Spleen (tissue), 11 donors: ENCODE data around the gene OXGR1. TPM values are rescaled to one million over a fixed set of nuclear protein-coding genes. Genes with fewer than 3 reads are reported as not detected.

Experiments used
- DNase-seq: peaks from one replicate; pipeline ENCODE4 v3.0.0-alpha.2; 2020
- H3K27ac ChIP-seq, 8 donors: fragments of 200-600 bp; sonication (generic) in 7 of 8; 1 replicate in 4 of 8; 2 replicates in 4 of 8; pipeline versions ENCODE4 v1.5.0 to v1.8.0; 2016 to 2021; ENCODE audit warnings: inconsistent platforms in 4 of 8, mild to moderate bottlenecking in 4 of 8, moderate library complexity in 1 of 8
- H3K27me3 ChIP-seq, 7 donors: fragments of 200-600 bp; sonication (generic) in 6 of 7; replicated peaks in 1 of 7; 1 replicate in 4 of 7; 2 replicates in 3 of 7; pipeline versions ENCODE4 v1.5.0 to v1.8.0; 2016 to 2021; ENCODE audit warnings: inconsistent platforms in 3 of 7, mild to moderate bottlenecking in 1 of 7
- H3K36me3 ChIP-seq, 6 donors: fragments of 200-600 bp; sonication (generic) in 5 of 6; 1 replicate in 4 of 6; 2 replicates in 2 of 6; pipeline versions ENCODE4 v1.5.0 to v1.8.0; 2016 to 2021; ENCODE audit warnings: inconsistent platforms in 2 of 6
- H3K4me1 ChIP-seq, 6 donors: fragments of 200-600 bp; sonication (generic) in 5 of 6; 1 replicate in 3 of 6; 2 replicates in 3 of 6; pipeline versions ENCODE4 v1.5.0 to v1.8.0; 2016 to 2021; ENCODE audit warnings: inconsistent platforms in 3 of 6
- H3K4me3 ChIP-seq, 8 donors: fragments of 200-600 bp; sonication (generic) in 7 of 8; 1 replicate in 4 of 8; 2 replicates in 4 of 8; pipeline versions ENCODE4 v1.5.0 to v1.8.0; 2016 to 2021; ENCODE audit warnings: inconsistent platforms in 4 of 8, mild to moderate bottlenecking in 4 of 8, moderate library complexity in 2 of 8
- H3K9me3 ChIP-seq, 8 donors: fragments of 200-600 bp; sonication (generic) in 7 of 8; 1 replicate in 4 of 8; 2 replicates in 4 of 8; pipeline versions ENCODE4 v1.5.0 to v1.8.0; 2016 to 2021; ENCODE audit warnings: inconsistent platforms in 4 of 8
- POLR2A ChIP-seq, 3 donors: fragments of 450-650 bp; IDR thresholded peaks; one replicate each; pipeline ENCODE4 v1.5.1; 2017; ENCODE audit warnings: antibody characterized with exemption in 3 of 3, mild to moderate bottlenecking in 1 of 3
- POLR2AphosphoS5 ChIP-seq, 3 donors: sonication (generic); formaldehyde crosslinking; IDR thresholded peaks; one replicate each; pipeline ENCODE4 v1.5.1; 2017; ENCODE audit warnings: antibody characterized with exemption in 3 of 3
- WGBS, 5 donors: extraction: QIAGEN DNeasy Blood & Tissue Kit in 3 of 5; methylation state at CpG; one replicate each; pipeline versions ENCODE4 v1.1.5 to v1.1.7; 2013 to 2018; 5-methylcytosine and 5-hydroxymethylcytosine counted together
- intact Hi-C: fragments of 100-400 bp; cut with DNase I; formaldehyde crosslinking; loops from one replicate; pipeline ENCODE4 v1.15.0; 2023; ENCODE audit warnings: low total_unique reads
- polyA plus RNA-seq, 3 donors: library from polyadenylated mRNA; stranded (reverse); fragments of 200-250 nt; gene quantifications; one replicate each; pipeline ENCODE4 v1.2.1, GENCODE V29; 2013
- total RNA-seq, 7 donors: library from RNA; depleted of rRNA in 3 of 7; stranded (reverse); fragments of >200 nt in 3 of 7; fragmentation: NEBNext Ultra II Directional in 4 of 7; extraction: Animal tissue kit (Norgen Biotek cat#: 25700) in 4 of 7; gene quantifications; one replicate each; pipeline versions ENCODE4 v1.1.0 to v1.2.1, GENCODE V29; 2016 to 2021
- TF ChIP-seq, protein P1 (sequence below), 11 experiments: fragments of 200-600 bp in 7 of 11; fragments of 450-650 bp in 4 of 11; sonication (generic) in 4 of 11; IDR thresholded peaks in 8 of 11; conservative IDR thresholded peaks in 3 of 11; 1 replicate in 7 of 11; 2 replicates in 4 of 11; pipeline versions ENCODE4 v1.4.0 to v1.8.0; 2016 to 2021; ENCODE audit warnings: antibody characterized with exemption in 11 of 11, inconsistent platforms in 4 of 11, mild to moderate bottlenecking in 1 of 11
- donor health status: healthy with polysubstance abuse.
- donor health status: DM: no; HTN: no; CAD: no; lungs with moderate emphysema.
- donor health status: DM: no; HTN: no; CAD: no.
- donor health status: Bipolar disorder and iron deficiency.
- donor health status: healthy.
- donor health status: DM: no; HTN: no; CAD: no.
- donor health status: DM: yes; HTN: yes; CAD: no.

The OXGR1 gene
- total and polyA plus RNA-seq, 10 donors: 0.03 to 0.85 (median 0.32) TPM; not detected in 3

DNA sequence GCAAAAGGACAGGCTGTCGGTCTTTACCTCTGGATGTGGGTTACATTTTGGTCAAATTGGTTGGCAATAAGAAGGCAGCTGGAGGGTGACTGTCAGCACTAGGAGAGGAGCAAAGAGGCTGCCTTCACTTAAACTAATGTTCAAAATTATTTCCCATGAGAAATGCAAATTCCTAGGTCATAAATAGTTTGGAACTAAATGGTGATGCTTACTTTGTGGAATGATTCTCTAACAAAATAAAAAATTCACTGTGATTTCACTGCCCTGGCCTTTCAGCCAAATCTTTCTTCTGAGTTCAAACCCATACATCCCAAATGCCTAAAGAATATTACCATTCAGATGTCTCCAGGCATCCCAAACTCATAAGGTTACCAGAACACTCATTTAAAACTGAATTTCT lies 25.0 kb upstream of the OXGR1 start:
- Histone ChIP-seq H3K27ac (no peak overlapping the region), H3K4me3 (no peak overlapping the region), H3K9me3 (peaks cover 0 to 1% (median 0%) of the 10 kb centered on the region in 8 donors), H3K4me1 (no peaks in the 10 kb centered on the region), H3K27me3 (peaks cover 0 to 42% (median 0%) of the 10 kb centered on the region in 7 donors), H3K36me3 (no peaks in the 10 kb centered on the region)
- WGBS, 5 donors: 79 to 97% (median 93%) methylated on average over 1 of the region's 1 CpG
- TF ChIP-seq, protein P1, sequence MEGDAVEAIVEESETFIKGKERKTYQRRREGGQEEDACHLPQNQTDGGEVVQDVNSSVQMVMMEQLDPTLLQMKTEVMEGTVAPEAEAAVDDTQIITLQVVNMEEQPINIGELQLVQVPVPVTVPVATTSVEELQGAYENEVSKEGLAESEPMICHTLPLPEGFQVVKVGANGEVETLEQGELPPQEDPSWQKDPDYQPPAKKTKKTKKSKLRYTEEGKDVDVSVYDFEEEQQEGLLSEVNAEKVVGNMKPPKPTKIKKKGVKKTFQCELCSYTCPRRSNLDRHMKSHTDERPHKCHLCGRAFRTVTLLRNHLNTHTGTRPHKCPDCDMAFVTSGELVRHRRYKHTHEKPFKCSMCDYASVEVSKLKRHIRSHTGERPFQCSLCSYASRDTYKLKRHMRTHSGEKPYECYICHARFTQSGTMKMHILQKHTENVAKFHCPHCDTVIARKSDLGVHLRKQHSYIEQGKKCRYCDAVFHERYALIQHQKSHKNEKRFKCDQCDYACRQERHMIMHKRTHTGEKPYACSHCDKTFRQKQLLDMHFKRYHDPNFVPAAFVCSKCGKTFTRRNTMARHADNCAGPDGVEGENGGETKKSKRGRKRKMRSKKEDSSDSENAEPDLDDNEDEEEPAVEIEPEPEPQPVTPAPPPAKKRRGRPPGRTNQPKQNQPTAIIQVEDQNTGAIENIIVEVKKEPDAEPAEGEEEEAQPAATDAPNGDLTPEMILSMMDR (IDR thresholded peaks at IDR 0.05 in 8 of 11, conservative IDR thresholded peaks at IDR 0.05 in 3 of 11): no peak
- TF ChIP-seq POLR2A (IDR thresholded peaks at IDR 0.05): no peak
- no peak for TF ChIP-seq POLR2AphosphoS5 (IDR thresholded peaks at IDR 0.05)
- intact Hi-C loops: no loop called here
- no peak for DNase-seq

DNA sequence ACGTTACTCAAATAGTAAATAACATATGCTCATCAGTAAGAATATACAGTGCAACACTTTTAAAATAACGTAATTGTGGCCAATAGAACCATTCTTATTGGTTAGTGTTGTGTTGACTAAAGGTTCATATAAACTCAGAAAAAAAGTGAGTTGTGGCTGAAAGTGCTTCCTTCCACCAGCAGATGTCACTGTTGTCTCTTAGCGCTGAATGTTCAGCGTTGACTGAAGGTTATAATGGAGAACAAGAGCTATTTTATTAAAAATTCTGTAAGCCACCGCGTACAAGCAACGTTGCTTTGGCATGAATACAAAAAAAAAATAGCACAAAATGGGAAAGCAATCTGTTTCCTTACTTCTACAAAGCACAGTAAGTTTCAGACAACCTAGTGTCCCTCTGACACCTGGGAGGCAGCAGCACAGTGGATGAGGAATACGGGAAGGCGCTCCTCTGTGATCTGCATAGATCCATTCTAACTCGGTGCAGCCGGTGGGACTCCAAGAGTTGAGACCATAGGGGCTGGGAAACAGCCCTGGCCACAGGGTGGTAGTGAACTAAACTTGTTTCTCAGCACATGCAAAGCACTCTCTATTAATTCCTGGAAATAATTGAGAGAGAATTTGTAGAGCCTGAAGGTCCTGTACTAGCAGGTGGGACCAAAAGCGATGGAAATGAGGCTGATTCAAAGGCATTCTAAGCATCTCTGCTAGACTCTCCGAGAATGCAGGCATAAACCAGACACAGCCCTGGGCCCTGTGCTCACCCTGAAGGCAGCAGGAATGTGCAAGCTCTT lies 23.9 kb upstream of the OXGR1 start:
- Histone ChIP-seq H3K27ac (no peak overlapping the region), H3K4me1 (no peaks in the 10 kb centered on the region), H3K9me3 (peaks cover 0 to 3% (median 0%) of the 10 kb centered on the region in 8 donors), H3K36me3 (no peaks in the 10 kb centered on the region), H3K27me3 (peaks cover 0 to 42% (median 0%) of the 10 kb centered on the region in 7 donors), H3K4me3 (no peak overlapping the region)
- no peak for DNase-seq
- no peak for TF ChIP-seq POLR2AphosphoS5 (IDR thresholded peaks at IDR 0.05)
- no peak for TF ChIP-seq POLR2A (IDR thresholded peaks at IDR 0.05)
- TF ChIP-seq, protein P1 (IDR thresholded peaks at IDR 0.05 in 8 of 11, conservative IDR thresholded peaks at IDR 0.05 in 3 of 11): peak; percentile 43 to 82 (median 64)
- intact Hi-C loops: no loop called here
- WGBS, 5 donors: 29 to 34% (median 30%) methylated on average over 13 of the region's 13 CpGs

DNA sequence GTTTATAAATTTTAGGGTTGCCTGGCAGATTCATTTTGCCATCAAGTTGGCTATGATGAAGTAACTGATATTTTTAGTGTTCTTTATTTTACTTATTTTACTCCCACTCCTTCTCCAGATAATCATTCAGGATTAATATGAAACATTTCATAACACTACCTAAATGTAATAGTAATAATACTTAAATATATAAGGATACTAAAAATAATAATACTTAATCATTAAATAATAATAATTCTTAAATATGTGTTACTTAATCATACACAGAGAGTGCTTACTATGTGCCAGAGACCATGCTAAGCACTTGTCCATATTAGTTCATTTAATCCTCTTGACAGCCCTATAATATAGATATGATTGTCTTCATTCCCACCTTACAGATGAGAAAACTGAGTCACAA lies 23.0 kb upstream of the OXGR1 start:
- intact Hi-C loops: no loop called here
- no peaks in the 10 kb centered on the region for H3K4me1 ChIP-seq
- TF ChIP-seq, protein P1 (IDR thresholded peaks at IDR 0.05 in 8 of 11, conservative IDR thresholded peaks at IDR 0.05 in 3 of 11): no peak
- no peak for TF ChIP-seq POLR2AphosphoS5 (IDR thresholded peaks at IDR 0.05)
- TF ChIP-seq POLR2A (IDR thresholded peaks at IDR 0.05): no peak

DNA sequence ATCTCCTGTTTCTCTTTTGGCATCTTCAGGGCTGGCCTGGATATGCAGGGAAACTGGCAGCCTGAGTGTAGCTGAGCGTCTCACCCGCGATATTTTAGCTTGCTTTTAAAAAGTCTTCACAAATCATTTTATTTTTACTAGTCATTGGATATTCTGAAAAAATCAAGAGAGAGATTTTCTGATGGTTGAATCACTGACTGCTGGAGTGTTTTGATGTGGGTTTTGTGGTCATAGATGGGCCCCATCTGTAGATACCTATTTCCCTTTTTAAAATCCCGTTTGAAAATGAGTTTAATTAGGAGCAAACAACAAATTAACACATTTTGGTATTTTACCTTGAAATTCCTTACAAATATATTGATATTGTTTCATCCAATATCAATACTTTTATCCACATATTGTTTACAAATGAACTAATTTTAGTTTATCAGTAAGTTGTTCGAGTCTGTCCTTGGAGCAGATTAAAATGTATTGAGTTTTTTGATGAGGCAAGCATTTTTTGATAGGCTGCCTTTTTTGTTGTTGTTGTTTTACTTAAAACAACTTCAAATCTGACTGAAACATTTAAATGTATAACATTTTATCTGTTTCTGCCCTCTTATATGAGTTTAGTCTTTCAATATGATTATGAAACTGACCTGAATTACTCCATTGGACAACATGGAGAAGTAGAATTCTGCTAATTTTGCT lies 21.5 kb upstream of the OXGR1 start:
- H3K36me3 ChIP-seq: no peaks in the 10 kb centered on the region
- intact Hi-C loops: no loop called here
- H3K4me1 ChIP-seq: no peaks in the 10 kb centered on the region
- H3K27ac ChIP-seq: no peak overlapping the region
- 43 to 64% (median 53%) methylated on average over 5 of the region's 5 CpGs for WGBS, 5 donors
- no peak for DNase-seq
- H3K9me3 ChIP-seq: peaks cover 0 to 3% (median 0%) of the 10 kb centered on the region in 8 donors
- TF ChIP-seq POLR2AphosphoS5 (IDR thresholded peaks at IDR 0.05): no peak
- TF ChIP-seq, protein P1 (IDR thresholded peaks at IDR 0.05 in 8 of 11, conservative IDR thresholded peaks at IDR 0.05 in 3 of 11): no peak
- TF ChIP-seq POLR2A (IDR thresholded peaks at IDR 0.05): no peak
- H3K27me3 ChIP-seq: peaks cover 0 to 29% (median 0%) of the 10 kb centered on the region in 7 donors
- no peak overlapping the region for H3K4me3 ChIP-seq

More for the DNA sequence above, 23.0 kb upstream of the OXGR1 start:
- no peaks in the 10 kb centered on the region for H3K36me3 ChIP-seq
- peaks cover 0 to 39% (median 0%) of the 10 kb centered on the region in 7 donors for H3K27me3 ChIP-seq
- DNase-seq: no peak
- peaks cover 0 to 3% (median 0%) of the 10 kb centered on the region in 8 donors for H3K9me3 ChIP-seq
- H3K27ac ChIP-seq: no peak overlapping the region
- H3K4me3 ChIP-seq: no peak overlapping the region
